GM12878 (cell line): ENCODE measurements around the gene GFRA4. TPM values are rescaled to one million over a fixed set of nuclear protein-coding genes. Genes with fewer than 3 reads are reported as not detected.

ENCODE experiments used
- ATAC-seq: fragments of 200-7000 bp; cut with Tn5 transposase; 3 replicates; pipeline ENCODE4 v1.9.1; 2020; ENCODE audit warnings: mild to moderate bottlenecking, moderate library complexity
- BruUV-seq: library from RNA; stranded (reverse); fragments of 400-500 nt; replicated peaks from 2 replicates; lab custom pipeline; 2021; lab: Mats Ljungman, UMichigan
- CTCF ChIA-PET: fragments of 300-600 bp; sonication (Branson Sonifier 250); formaldehyde crosslinking; extraction: SDS; loops from one replicate; lab custom pipeline; 2021; ENCODE audit warnings: inconsistent platforms; lab: Yijun Ruan, JAX
- POLR2A ChIA-PET: fragments of 350-600 bp; formaldehyde crosslinking; extraction: SDS; loops from one replicate; lab custom pipeline; 2021; ENCODE audit warnings: inconsistent platforms; lab: Charles Lee
- RAD21 ChIA-PET: fragments of 300-600 bp; sonication (Branson Sonifier 250); formaldehyde crosslinking; loops from one replicate; lab custom pipeline; 2023; ENCODE audit warnings: antibody characterized with exemption; ENCODE audit not compliant: unreplicated experiment; lab: Charles Lee
- SMC1A ChIA-PET: fragments of 300-600 bp; sonication (Branson Sonifier 250); formaldehyde crosslinking; loops from one replicate; lab custom pipeline; 2023; ENCODE audit not compliant: unreplicated experiment, uncharacterized antibody; lab: Charles Lee
- DNase-seq: peaks from one replicate; pipeline ENCODE4 v3.0.0-alpha.2; 2011; ENCODE audit warnings: low read depth, low spot score
- FAIRE-seq: peaks from 3 replicates; lab custom pipeline; 2011; peaks lifted over from hg19 to GRCh38; lab: Jason Lieb, UNC
- H2AFZ ChIP-seq: 2 replicates; pipeline ENCODE4 v1.6.0; 2011; ENCODE audit warnings: low read depth, low read length, control low read depth; ENCODE audit not compliant: control insufficient read depth
- H3K27ac ChIP-seq: 2 replicates; pipeline ENCODE4 v1.5.1; 2011; ENCODE audit warnings: control low read depth; ENCODE audit not compliant: control insufficient read depth, insufficient read depth
- H3K27me3 ChIP-seq, 2 experiments: replicated peaks in 1 of 2; 2 replicates each; pipeline versions ENCODE4 v1.6.0 to v1.6.1; 2011; ENCODE audit warnings: low read length in 1 of 2; ENCODE audit not compliant: control insufficient read depth in 2 of 2, insufficient read depth in 2 of 2
- H3K36me3 ChIP-seq, 2 experiments: 2 replicates each; pipeline ENCODE4 v1.5.1; 2011; ENCODE audit warnings: low read length in 1 of 2; ENCODE audit not compliant: control insufficient read depth in 2 of 2, insufficient read depth in 2 of 2
- H3K4me1 ChIP-seq: 2 replicates; pipeline ENCODE4 v1.6.1; 2011; ENCODE audit warnings: mild to moderate bottlenecking, low read length, moderate library complexity, mixed read lengths; ENCODE audit not compliant: control insufficient read depth, insufficient read depth
- H3K4me2 ChIP-seq: 2 replicates; pipeline ENCODE4 v1.6.0; 2011; ENCODE audit warnings: control low read depth; ENCODE audit not compliant: control insufficient read depth, insufficient read depth
- H3K4me3 ChIP-seq: fragments of 200-600 bp; sonication (generic); 2 replicates; pipeline ENCODE4 v1.5.1; 2016
- H3K79me2 ChIP-seq: 2 replicates; pipeline ENCODE4 v1.6.0; 2011; ENCODE audit warnings: low read length; ENCODE audit not compliant: control insufficient read depth, insufficient read depth
- H3K9ac ChIP-seq: 2 replicates; pipeline ENCODE4 v1.8.0; 2011; ENCODE audit warnings: low read length, control low read depth, mixed read lengths; ENCODE audit not compliant: control insufficient read depth, insufficient read depth
- H3K9me3 ChIP-seq: replicated peaks from 3 replicates; pipeline ENCODE4 v1.5.1; 2011; ENCODE audit warnings: mild to moderate bottlenecking, low read length; ENCODE audit not compliant: control insufficient read depth, insufficient read depth
- H4K20me1 ChIP-seq: 2 replicates; pipeline ENCODE4 v1.6.0; 2011; ENCODE audit not compliant: control insufficient read depth, insufficient read depth
- CBX5 ChIP-seq: sonication (generic); IDR thresholded peaks from 2 replicates; pipeline ENCODE4 v1.6.1; 2016; ENCODE audit warnings: low read depth, moderate library complexity, mild to moderate bottlenecking, inconsistent platforms
- CTCF ChIP-seq, 3 experiments: IDR thresholded peaks in 2 of 3; conservative IDR thresholded peaks in 1 of 3; 2 replicates each; pipeline ENCODE4 v1.5.1; 2011; ENCODE audit warnings: low read depth in 3 of 3, low read length in 3 of 3, mild to moderate bottlenecking in 3 of 3, control low read depth in 2 of 3, moderate library complexity in 2 of 3, inconsistent platforms in 1 of 3, mixed read lengths in 1 of 3; ENCODE audit not compliant: control insufficient read depth in 2 of 3, insufficient read depth in 1 of 3; ENCODE audit errors: extremely low read depth in 1 of 3
- EP300 ChIP-seq, 2 experiments: fragments of 150-350 bp in 1 of 2; IDR thresholded peaks; 2 replicates each; pipeline ENCODE4 v1.6.1; 2011 to 2012; ENCODE audit warnings: low read depth in 2 of 2, low read length in 2 of 2, borderline replicate concordance in 1 of 2, improper control_type of control experiment in 1 of 2, inconsistent platforms in 1 of 2; ENCODE audit not compliant: control insufficient read depth in 1 of 2
- POU2F2 ChIP-seq: IDR thresholded peaks from 3 replicates; pipeline ENCODE4 v1.6.1; 2011; ENCODE audit warnings: low read depth, mild to moderate bottlenecking, low read length, borderline replicate concordance
- ZNF592 ChIP-seq: fragments of 450-650 bp; IDR thresholded peaks from 2 replicates; pipeline ENCODE4 v1.6.1; 2017; ENCODE audit warnings: mild to moderate bottlenecking, moderate library complexity
- WGBS: methylation state at CpG from one replicate; pipeline ENCODE4 v1.1.6; 2016; ENCODE audit warnings: low lambda C conversion rate; ENCODE audit not compliant: insufficient replicate concordance, insufficient coverage; ENCODE audit errors: missing lambda C conversion rate; 5-methylcytosine and 5-hydroxymethylcytosine counted together
- in situ Hi-C: fragments of 300-500 bp; cut with MboI; formaldehyde crosslinking; loops from 9 replicates; pipeline ENCODE4 v1.14.3; 2018; ENCODE audit warnings: mixed read lengths
- intact Hi-C: fragments of 100-400 bp; cut with micrococcal nuclease; formaldehyde crosslinking; loops from one replicate; pipeline ENCODE4 v1.14.2; 2022; ENCODE audit not compliant: unreplicated experiment
- polyA plus RNA-seq, 11 experiments: library from polyadenylated mRNA; depleted of rRNA in 4 of 11; unstranded in 6 of 11; stranded (reverse) in 5 of 11; fragments of >200 nt; fragmentation: Nextera tagmentation in 4 of 11; fragmentation: Illumina TruSeq in 1 of 11; extraction: Ambion mirVana in 4 of 11; extraction: Trizol in 1 of 11; gene quantifications; 1 replicate in 1 of 11; 2 replicates in 10 of 11; pipeline versions ENCODE4 v1.2.1 to v1.2.3, GENCODE V29; 2011 to 2016; ENCODE audit warnings: inconsistent platforms in 2 of 11, missing spikeins in 2 of 11, low read depth in 1 of 11
- total RNA-seq, 4 experiments: library from RNA; depleted of rRNA in 3 of 4; stranded (reverse); fragments of >200 nt in 3 of 4; fragmentation: Illumina TruSeq in 1 of 4; extraction: Trizol in 1 of 4; gene quantifications; 2 replicates each; pipeline versions ENCODE4 v1.2.1 to v1.2.3, GENCODE V29; 2013 to 2021

The GFRA4 gene
- total and polyA plus RNA-seq, 10 of the 15 experiments (the other 5 are each of a cell fraction or from before 2014, with no cell fraction given): 0.04 TPM; not detected in 9

- WGBS: 89% methylated on average over 2 of the region's 2 CpGs
- CTCF ChIA-PET: interaction anchor here (0.5 to 0.9 kb wide), 3 partner anchors 45 to 1106 kb away, joined by 3 read pairs; no protein-coding TSS in a partner anchor
- intact Hi-C loops: no loop called here
- H3K79me2 ChIP-seq: no peaks in the 10 kb centered on the region
- SMC1A ChIA-PET: no interaction called here
- in situ Hi-C loops: no loop called here
- H3K27me3 ChIP-seq: no peaks in the 10 kb centered on the region
- TF ChIP-seq CTCF (IDR thresholded peaks at IDR 0.05 in 2 of 3, conservative IDR thresholded peaks at IDR 0.05 in 1 of 3; ENCODE audit: control insufficient read depth in 2 of 3, extremely low read depth in 1 of 3, insufficient read depth in 1 of 3, low read depth in 3 of 3, low read length in 3 of 3): no peak
- TF ChIP-seq ZNF592: no peak
- no peak for TF ChIP-seq POU2F2
- TF ChIP-seq CBX5: no peak
- no peak for TF ChIP-seq EP300 (IDR thresholded peaks at IDR 0.05; ENCODE audit: borderline replicate concordance in 1 of 2, control insufficient read depth in 1 of 2, low read depth in 2 of 2, low read length in 2 of 2)
- no peak overlapping the region for H3K9ac ChIP-seq
- H3K4me3 ChIP-seq: no peak overlapping the region
- H3K9me3 ChIP-seq: no peaks in the 10 kb centered on the region
- BruUV-seq: no TSS peak
- no peak overlapping the region for H2AFZ ChIP-seq
- H3K4me1 ChIP-seq: no peaks in the 10 kb centered on the region
- no peak for FAIRE-seq
- H4K20me1 ChIP-seq: no peaks in the 10 kb centered on the region
- no peak overlapping the region for H3K27ac ChIP-seq
- no peak for DNase-seq
- H3K4me2 ChIP-seq: no peak overlapping the region
- POLR2A ChIA-PET: no interaction called here
- RAD21 ChIA-PET: no interaction called here
- peaks cover 0 to 4% of the 10 kb centered on the region in 2 experiments; a peak in 2 of 4 replicates for H3K36me3 ChIP-seq
- ATAC-seq: no peak
Measured at GRCh38 chr20:3629893-3630292, 33.3 kb downstream of the GFRA4 start.
